A204.1 (cell line): Measurements from ENCODE around the gene SAMD8.

ENCODE experiments used
- FAIRE-seq: peaks from 2 replicates; lab custom pipeline; 2012; peaks lifted over from hg19 to GRCh38; lab: Jason Lieb, UNC

Gene SAMD8

DNA sequence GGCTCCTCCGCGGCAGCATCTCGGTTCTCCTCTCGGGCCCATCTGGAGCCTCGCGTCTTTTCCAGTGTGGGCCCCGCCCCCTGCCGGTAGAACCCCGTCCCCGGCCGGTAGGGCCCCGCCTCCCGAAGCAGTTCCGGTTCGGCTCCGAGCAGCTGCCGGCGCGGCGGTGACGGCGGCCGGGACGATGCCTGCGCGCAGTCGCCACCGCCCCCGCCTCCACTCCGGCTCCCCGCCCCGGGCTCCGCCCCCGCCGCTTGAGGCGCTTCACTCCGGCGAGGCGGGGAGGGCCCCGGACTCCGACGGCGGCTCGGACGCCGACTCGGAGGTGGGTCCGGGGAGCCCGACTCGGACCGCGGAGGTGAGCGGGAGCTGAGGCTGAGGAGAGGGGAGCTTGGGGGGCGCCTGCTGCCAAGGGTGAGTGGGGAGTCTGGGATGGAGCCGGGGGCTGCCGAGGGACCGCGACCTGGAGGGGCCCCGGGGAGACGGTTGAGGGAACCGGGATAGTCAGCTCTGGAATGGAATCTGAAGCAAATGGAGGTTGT, at the start of gene SAMD8:
Gene SAMD8, plus strand, starts transcription at position 292 of the 542 bp plus-strand sequence. CDS start 38,873 bp downstream, outside the sequence.
- no peak for FAIRE-seq

- no peak for FAIRE-seq
Measured at GRCh38 chr10:75061709-75062505, 49.5 kb upstream of the SAMD8 start.

DNA sequence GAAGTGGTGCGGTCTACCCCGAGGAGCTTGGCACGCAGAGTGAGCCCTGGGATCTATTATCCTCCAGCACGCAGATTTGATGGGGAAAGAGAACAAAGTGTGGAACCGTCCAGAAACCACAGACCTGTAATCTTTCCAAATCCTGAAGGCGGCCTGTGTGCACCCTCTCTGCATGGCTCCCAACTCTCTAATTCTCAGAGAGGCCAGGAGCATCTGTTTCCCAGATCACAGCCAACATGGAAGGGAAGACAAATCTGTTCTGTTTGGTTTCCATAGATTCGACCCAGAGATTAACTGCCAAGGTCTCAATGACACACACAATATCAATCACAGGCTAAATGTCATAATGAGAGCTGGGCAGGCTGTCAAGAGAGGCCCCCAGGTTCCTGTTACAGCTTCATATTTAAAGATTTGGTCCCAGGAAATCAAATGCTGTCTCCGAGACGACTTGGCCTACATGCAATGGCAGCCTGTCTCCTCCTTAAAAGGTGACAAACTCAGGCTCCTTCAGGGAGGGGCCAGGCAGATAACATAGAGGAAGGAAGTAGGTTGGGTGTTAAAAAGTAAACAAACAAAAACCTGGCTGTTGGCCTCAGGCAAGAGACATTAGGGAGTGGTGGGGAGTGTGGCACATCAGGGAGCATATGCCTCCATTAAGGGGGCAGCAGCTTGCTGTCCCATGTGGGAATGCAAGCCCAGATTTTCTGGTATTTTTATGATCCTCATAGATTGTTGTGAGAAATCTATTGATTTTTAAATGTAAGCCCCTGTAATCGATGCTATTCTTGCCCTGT, 48.8 kb upstream of the SAMD8 start:
- no peak for FAIRE-seq

- no peak for FAIRE-seq
Measured at GRCh38 chr10:75063461-75064230, 47.8 kb upstream of the SAMD8 start.

DNA sequence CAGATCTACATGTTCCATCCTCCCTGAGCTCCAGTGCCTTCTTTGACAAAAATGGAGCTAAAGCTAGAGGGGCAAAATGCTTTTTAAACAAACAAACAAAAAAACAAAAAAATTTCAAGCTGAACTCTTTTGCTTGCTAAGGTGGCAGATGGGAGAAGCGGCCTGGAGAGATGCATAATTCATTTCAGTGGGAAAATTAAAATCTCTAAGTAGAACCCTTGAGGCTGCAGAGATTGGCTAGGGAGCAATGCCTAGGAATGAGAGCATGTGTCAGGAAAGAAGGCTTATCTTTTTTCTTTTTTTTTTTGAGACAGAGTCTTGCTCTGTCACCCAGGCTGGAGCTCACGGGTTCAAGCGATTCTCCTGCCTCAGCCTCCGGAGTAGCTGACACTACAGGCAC, 46.4 kb upstream of the SAMD8 start:
- no peak for FAIRE-seq

- FAIRE-seq = no peak
Measured at GRCh38 chr10:75066271-75066670, 45.2 kb upstream of the SAMD8 start.

- no peak for FAIRE-seq
Measured at GRCh38 chr10:75067272-75067671, 44.2 kb upstream of the SAMD8 start.

- FAIRE-seq = no peak
Measured at GRCh38 chr10:75068523-75068922, 42.9 kb upstream of the SAMD8 start.

DNA sequence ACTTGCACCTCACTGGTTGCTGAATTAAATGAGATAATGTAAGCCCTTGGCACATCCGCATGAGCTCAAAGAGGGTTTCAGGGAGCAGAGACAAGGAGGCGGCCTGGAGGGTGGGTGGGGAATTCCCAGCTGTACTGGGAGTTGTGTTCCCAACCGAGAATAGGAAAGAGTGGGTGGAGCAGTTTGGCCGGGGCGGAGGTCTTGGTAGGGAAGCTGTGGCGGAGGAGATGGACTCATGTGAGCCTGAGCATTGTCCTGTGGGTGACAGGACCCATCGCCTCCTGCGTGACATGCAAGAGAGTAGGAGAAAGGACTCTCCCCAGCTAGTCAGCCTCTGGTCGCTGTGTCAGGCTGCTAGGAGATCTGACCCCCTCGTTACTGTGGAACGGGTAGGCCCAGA, 41.0 kb upstream of the SAMD8 start:
- FAIRE-seq = no peak

- no peak for FAIRE-seq
Measured at GRCh38 chr10:75070961-75071428, 40.5 kb upstream of the SAMD8 start.

DNA sequence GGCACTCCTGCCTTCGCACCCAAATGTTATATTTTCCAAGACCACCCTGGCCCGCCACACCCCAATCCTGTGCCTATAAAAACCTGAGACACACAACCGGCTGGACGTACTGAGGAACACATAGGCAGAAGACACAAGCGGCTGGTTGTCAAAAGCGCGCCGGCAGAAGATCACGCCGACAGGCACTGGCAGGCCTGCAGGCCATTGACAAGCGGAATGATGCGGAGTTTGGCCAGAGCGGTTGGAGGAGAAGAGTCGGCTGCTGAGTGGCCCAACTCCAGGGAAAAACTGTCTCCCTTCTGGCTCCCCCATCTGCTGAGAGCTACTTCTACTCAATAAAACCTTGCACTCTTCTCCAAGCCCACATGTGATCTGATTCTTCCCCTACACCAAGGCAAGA, 39.7 kb upstream of the SAMD8 start:
- FAIRE-seq = no peak

DNA sequence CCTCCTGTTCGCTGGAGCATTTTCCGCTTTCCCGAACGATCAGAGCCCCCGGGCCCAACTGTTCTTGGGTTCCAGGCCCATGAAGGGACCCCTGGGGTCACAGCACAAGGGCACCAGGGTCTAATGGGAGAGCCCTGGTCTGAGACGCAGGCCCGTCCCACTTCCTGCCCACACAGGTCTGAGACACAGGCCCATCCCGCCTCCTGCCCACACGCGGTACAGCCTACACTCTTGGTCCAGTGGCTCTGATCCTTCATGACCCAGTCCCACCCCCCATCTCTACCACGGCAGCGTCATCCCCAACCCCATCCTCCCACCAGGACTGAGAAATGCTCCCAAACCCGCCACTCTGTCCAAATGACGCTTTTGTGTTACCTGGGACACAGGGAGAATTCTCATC, 38.7 kb upstream of the SAMD8 start:
- FAIRE-seq = no peak

DNA sequence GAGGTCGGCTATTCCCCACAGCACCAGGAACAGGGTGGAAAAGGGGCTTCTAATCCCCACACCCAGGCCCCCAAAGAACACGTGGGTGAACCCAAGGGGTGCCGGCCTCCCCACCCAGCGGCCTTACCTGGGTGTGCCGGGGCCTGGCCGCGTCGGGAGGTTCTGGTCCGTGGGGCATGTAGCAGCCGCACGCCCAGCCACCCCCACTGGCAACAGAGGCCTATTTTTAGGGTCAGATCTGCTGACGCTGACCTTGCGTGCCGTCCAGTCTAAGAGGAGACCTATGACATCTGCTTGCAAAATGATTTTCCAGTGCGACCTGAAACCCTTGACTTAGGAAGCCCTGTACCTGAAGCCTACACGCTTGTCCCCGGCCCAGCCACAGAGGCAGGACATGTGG, 38.0 kb upstream of the SAMD8 start:
- no peak for FAIRE-seq

DNA sequence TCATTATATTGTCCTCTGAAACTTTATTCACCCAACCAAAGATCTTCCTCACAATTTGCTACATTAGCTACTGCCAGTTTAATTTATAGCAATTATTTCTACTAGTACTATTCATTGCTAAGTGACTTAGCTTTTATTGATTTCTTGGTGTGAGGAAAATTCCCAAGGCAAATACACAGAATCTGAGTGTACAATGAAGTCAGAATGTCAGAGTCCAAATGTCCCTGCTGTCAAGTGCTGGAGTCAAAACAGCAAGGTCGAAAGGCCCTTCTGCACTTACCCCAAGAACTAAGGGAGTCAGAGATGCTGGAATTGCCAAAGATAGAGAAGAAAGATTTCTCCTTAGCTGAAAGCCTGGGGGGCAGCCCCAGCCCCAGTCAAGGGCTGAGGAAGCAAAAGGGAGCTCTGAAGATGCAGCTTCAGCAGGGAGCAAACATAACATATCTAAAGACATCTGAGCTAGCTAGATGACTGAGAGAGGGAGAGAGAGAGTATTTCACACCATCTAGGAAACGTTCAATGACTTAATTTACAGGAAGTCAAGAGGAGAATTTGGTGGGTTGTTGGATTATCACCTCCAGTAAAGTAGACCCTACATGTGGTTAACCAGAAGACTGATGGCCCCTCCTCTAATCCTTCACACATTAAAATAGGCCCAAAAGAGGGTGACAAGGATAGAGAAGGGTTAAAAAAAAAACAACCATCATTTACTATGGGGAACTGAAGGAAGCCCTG, 36.6 kb upstream of the SAMD8 start:
- FAIRE-seq = no peak

DNA sequence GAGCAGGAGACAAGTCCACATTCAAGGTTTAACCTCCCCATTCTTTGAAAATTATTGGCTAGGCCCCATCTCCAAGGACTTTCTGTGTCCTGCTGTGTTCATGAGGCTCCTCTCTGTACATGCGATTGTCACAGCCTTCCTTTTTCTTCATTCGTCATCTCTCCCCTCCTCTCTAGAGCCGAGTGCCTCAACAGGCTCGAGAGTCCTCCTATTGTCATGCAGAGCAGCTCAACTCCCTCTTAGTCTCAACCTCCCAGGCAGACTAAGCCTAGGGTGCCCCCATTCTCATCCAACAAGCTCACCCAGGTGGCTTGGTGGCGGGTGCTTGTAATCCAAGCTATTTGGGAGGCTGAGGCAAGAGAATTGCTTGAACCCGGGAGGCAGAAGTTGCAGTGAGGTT, 35.1 kb upstream of the SAMD8 start:
- FAIRE-seq = no peak

DNA sequence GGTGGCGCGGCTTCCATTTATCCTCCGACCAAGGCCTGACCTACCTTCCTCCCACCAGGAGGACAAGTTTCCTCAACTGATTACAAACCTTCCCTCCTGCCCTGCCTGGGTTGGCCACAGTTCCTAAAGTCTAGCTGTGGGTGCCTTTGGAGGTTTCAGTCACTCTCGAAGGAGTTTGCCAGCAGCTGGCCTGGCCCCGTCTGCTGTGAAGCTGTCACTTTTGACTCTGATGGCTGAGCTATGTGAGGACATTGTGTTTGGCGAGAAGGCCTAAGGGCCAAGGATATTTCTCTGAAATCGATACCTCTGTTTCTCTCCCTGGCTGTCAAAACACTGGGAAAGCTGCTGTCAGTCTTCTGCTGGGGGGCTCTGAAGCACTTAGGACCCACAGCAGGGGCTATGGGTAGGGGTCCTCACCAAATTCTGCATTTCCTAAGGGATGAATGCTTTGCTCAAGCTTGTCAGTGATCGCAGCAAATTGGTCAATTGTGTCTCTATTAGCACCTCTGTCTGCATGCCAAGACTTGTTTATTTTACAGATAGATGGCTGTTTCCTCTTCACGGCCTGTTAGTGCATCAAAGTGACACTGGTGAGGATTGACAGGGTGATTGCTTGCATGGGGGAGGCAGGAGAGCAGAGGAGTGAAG, 31.9 kb upstream of the SAMD8 start:
- FAIRE-seq = no peak

GRCh38 chr10:75080554-75080953, 30.9 kb upstream of the SAMD8 start:
- no peak for FAIRE-seq

DNA sequence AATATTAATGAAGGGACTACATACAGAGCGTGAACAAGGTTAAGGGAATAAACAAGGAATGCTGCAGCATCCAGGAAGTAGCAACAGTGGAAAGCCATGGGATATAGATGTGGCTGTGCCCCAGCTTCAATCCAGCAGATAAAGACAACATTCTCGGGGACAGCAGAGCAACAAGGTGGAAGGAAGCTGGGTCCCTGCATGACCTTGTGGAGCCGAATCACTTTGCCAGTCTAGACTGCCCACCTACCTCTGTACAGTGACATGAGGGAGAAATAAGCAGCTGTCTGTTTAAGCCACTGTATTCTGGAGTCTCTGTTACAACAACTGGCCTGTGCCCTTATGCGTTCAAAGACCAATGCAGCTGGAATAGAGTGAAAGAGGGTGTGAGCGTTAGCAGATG, 30.1 kb upstream of the SAMD8 start:
- no peak for FAIRE-seq

GRCh38 chr10:75083972-75084833, 27.3 kb upstream of the SAMD8 start:
- FAIRE-seq = no peak

- no peak for FAIRE-seq
Measured at GRCh38 chr10:75084834-75085384, 26.5 kb upstream of the SAMD8 start.
